ENCODE data around the gene STK32B.

Gene STK32B

DNA sequence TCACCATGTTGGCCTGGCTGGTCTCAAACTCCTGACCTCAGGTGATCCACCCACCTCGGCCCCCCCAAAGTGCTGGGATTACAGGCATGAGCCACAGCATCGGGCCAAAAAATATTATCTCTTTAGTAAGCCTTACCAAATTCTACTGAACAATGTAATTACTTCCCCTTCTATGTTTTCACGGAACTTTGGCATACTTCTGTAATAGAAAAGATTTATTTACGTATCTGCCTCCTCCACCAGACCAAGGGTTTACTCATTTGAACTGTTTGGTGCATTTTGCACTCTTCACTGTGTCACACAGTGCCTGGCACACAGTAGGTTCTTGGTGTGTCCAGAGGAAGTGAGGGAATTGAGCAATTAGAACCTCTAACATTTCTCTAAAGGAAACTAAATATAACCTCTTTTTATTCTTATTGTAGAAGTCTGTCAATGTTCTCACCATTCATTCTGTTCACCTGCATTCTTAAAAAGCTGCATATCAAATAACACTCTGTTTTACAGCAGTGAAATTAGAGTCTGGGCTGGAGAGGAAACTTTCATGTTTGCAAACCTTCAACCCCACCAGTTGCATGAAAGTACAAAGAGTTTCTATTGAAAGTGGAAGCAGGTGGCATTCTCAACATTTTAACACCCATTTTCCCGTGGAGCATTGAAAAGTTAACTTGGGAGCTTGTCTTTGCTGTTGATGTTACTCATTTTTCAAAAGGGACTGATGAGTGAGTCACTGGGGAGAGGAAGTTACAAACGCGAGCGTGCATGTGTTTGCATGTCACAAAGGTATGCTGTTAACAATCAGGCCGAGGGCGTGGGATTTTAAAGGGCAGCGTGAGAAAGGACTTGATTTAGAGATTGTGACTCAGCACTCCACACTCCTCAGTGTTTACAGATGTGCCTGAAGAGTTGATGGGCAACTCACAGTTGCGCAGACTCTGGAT, 314.1 kb downstream of the STK32B start:
- no peak for DNase-seq (ENCODE audit: low read depth)

DNA sequence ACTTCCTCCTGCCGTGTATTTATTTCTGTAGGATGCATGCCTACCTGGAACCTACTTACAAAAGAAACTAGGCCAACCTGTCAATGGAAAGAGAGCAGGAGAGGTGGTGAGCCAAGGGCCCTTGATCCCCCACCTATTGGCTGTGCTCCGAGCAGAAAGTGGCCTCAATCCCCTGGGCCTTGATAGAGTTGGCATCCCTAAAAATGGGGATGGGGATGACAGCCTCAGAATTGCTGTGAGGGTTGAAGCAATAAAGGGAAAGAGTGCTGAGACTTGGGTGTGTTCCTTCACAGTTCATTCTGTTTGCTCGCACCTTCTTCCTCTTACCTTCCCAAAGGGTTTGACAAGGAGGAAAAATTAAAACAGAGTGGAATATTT, 314.7 kb downstream of the STK32B start:
- no peak for DNase-seq (ENCODE audit: low read depth)

DNA sequence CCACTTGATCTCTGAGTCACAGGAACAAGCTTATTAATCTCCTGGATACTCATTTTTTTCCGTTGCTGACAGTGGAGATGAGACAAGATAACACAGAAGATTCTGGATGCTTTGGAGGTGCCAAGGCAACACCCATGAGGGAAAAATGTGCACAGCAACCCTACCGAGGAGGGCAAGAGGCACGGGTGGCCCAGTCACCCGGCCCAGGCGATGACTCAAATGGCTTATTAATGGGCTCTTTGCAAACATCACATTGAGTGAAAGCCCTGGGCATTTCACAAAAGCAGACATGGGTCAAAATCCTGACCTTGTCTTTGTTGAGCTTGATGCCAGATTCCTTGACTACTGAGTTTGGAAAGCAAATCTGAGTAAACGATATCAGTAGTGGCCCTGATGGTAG, 315.1 kb downstream of the STK32B start:
- DNase-seq (ENCODE audit: low read depth) = no peak

GRCh38 chr4:5368426-5368825, 317.1 kb downstream of the STK32B start:
- DNase-seq (ENCODE audit: low read depth) = no peak

DNA sequence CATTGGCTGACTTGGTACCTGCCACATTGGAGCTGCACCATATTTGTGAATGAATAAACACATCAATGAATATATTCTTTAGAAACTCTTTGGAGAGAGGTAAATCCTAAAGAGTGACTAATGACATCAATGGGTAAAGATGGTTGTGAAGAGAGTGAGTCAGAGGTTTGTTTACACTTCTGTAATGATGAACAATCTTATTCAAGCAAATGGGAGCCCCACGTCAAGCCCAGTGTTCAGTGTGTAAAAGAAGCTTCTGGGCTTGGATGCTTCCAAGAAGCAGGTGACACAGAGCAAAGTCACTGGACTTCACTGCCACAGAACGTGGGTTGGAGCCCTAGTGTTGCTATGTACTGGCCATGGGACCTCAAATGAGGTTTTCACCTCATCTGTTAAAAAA, 319.0 kb downstream of the STK32B start:
- no peak for DNase-seq (ENCODE audit: low read depth)

- no peak for DNase-seq (ENCODE audit: low read depth)
Observed at GRCh38 chr4:5371415-5372190, 320.3 kb downstream of the STK32B start.

GRCh38 chr4:5372198-5372597, 320.9 kb downstream of the STK32B start:
- no peak for DNase-seq (ENCODE audit: low read depth)

DNA sequence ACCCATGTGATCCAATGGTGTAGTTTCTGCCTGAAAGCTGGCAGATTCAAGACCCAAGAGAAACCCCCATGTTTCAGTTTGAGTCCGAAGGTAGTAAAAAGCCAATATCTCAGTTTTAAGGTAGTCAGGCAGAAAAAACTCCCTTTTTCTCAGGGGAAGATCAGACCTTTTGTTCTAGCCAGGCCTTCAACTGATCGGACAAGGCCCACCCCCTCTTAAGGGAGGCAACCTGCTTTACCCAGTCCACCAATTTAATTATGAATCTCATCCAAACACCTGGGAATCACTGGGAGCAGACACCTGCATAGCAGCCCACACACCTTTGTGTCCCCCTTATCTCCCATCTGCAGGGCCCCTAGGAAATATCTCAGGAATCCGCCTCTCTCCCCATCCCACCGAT, 322.0 kb downstream of the STK32B start:
- DNase-seq (ENCODE audit: low read depth) = no peak

DNA sequence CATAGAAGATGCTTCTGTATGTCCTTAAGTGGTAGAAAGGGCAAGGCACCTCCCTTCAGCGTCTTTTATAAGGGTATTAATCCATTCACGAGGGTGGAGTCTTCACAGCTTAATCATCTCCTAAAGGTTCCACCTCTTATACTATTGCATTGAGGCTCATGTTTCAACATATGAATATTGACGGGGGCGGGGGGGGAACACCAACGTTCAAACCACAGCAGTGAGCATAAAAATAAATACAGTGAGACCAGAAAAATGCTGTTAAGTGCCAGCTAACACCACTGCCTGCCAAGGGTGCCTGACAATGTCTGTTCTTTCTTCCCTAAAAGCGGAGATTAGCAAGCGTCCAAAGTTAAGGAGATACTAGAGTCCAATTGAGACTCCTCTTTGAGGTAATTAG, 323.3 kb downstream of the STK32B start:
- DNase-seq (ENCODE audit: low read depth) = no peak

DNA sequence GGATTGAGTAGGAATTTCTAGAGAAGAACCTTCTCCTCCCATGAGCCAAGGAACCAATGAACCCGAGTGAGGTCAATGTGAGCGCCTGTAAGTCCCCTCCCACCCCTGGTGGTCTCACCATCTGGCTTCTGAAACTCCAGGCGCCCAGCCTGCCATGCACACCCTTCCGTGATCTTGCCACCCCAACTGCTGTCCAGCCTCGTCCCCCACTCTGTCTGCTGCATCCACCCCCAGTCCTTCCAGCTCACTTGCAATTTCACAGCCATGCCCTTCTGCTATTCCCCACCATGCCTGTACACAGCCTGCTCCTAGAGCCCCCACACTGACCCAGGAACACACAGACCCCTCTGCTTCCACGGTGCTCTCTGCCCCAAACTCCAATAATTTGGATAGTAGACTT, 323.7 kb downstream of the STK32B start:
- no peak for DNase-seq (ENCODE audit: low read depth)

- no peak for DNase-seq (ENCODE audit: low read depth)
Observed at GRCh38 chr4:5376015-5376414, 324.7 kb downstream of the STK32B start.

DNA sequence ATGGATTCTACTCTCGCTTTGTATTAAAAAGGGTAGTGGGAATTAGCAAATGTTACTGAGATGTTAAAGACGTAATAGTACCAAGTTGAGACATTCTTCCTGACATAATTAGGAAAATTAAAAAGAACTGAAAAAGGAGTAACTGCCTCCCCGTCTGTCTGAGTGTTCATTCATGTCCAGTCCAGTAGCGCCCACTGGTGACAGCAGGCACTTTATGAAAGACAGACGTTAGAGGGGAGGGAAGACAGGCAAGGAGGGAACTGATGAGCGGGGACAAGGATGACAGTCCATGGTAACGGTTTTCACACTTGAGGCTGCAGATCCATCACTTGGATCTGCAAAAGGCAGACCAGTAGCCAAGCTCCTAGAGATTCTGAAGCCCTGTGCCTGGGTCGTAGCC, 326.7 kb downstream of the STK32B start:
- DNase-seq (ENCODE audit: low read depth) = no peak

DNA sequence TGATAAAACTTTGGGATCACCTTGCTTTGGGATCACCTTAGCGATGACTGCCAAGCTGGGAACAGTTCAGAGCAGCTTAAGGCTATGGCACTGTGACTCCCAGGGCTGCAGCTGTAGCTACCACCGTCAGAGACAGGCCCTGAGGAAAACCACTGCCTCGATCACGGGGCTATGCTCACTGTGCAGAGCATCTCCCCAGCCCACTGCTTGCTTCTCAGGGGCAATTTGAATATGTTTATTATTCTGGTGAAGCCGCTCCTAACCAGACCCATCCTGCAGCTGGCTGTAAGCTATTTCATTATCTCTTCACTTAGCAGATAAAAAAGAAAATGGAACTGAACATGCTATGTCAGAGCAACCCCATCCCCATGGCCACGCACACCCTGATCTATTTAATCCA, 328.6 kb downstream of the STK32B start:
- DNase-seq (ENCODE audit: low read depth) = no peak

- no peak for DNase-seq (ENCODE audit: low read depth)
Observed at GRCh38 chr4:5381961-5382441, 330.7 kb downstream of the STK32B start.

DNA sequence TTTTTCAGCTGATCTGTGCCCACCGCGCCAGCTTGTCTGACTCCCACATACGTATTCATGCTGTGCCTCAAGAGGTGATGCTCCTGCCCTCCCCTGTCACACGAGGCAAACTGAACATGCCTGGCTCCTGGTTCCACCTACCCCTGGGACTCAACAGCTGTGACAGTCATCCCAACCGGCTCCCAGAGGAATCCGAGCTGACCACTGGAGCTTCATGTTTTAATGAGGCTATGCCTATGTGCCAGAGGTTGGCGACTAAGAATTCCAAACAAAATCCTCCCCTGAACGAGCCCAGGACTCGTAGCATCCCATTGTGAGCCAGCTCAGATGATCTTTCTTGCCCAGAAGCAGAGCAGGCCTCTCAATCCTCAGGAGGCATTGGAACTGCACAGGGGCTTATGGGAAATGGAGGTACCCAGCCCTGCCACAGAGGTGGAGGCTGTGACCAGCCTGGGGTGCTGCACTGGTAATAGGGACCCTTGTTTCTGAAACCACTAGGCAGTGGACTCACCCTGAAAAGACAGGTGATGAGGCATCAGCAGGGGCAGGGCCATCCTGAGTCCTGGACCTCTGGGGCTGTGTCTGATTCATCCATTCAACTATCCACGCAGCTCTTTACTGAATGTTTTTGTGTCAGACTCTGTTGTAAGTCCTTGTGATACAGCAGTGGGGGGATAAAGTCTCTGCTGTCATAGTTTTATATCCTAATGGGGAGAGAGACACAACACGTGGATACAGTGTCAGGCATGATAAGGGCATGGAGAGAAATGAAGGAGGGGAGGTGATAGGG, 332.1 kb downstream of the STK32B start:
- DNase-seq (ENCODE audit: low read depth) = no peak

DNA sequence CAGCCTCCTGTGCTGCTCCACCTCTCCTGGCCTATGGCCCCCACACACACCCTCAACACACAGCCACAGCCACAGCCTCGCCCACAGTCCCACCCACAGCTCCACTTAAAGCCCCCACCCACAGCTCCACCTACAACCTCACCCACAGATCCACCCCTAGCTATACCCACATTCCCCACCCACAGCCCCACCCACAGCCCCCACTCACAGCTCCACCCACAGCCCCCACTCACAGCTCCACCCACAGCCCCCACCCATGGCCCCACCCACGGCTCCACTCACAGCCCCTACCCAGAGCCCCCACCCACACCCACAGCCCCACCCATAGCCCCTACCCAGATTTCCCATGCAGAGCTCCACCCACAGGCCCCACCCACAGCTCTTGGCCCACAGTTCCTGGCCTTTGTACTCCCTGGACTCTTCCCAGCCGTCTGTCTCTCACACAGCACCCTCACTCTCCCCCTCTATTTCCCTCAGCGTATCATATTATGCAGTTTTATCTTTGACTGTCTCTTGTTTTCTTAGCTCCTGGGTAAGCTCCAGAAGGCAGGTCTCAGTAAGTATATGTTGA, 334.5 kb downstream of the STK32B start:
- no peak for DNase-seq (ENCODE audit: low read depth)

GRCh38 chr4:5386921-5387320, 335.6 kb downstream of the STK32B start:
- DNase-seq (ENCODE audit: low read depth) = no peak

- no peak for DNase-seq (ENCODE audit: low read depth)
Observed at GRCh38 chr4:5387457-5387856, 336.2 kb downstream of the STK32B start.

DNA sequence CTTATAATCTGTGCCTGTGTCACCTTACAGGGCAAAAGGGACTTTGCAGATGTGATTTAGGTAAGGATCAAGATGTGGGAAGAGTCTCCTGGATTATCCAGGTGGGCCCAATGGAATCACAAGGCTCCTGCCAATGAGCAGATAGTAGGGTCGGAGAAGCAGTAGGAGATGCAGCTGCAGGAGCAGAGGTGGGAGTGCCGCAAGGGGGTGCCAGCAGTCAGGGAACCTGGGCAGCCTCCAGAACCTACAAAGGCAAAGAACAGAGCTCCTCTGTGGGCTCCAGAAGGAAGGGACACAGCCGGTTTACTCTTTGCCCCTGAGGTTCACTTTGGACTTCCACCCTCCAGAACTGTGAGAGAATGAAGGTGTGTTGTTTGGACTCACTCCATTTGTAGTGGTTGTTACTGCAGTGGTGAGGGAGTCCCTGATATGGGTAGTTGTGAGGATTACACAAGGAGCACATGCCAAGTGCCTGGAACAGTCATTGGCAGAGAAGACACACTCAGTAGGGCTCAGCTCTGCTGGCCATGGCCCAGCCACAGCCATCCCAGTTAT, 338.6 kb downstream of the STK32B start:
- DNase-seq (ENCODE audit: low read depth) = no peak

- no peak for DNase-seq (ENCODE audit: low read depth)
Observed at GRCh38 chr4:5391492-5391891, 340.2 kb downstream of the STK32B start.

GRCh38 chr4:5393911-5394513, 342.7 kb downstream of the STK32B start:
- DNase-seq (ENCODE audit: low read depth) = no peak
